ENCODE results near the gene GTPBP2. TPM values are rescaled to one million over a fixed set of nuclear protein-coding genes. Genes with fewer than 3 reads are reported as not detected.
"Not testable (repeated sequence)": the region's sequence is repeated elsewhere in the genome, so short reads cannot be mapped to it uniquely, and the experiment has no call there.

GTPBP2 gene
- total RNA-seq, 1 experiment from 2014 or later: 57.3 TPM

DNA sequence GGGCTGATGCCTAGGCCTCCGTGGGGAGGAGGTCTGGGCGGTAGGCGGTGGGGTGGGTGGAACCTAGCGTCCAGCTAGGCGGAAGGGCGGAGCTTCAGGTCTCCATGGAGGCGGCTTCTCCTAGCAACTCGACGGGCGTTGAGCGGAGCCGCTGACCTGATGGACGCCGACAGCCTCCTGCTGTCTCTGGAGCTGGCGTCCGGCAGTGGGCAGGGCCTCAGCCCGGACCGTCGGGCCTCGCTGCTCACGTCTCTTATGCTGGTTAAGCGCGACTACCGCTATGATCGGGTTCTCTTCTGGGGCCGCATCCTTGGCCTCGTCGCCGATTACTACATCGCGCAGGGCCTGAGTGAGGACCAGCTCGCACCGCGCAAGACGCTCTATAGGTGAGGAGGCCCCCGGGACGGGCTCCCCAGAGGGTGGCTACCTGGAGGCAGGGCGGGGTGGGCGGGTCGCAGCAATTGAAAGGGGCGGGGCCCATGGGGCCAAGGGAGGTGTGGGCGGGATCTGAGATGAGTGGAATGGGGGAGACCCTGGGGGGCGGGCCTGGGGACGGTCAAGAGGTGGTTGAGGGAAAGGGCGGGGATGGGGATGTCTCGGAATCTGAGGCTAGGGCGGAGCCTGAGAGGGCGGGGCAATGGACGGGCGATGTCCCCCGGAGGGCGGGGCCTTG, 16.0 kb upstream of the GTPBP2 start, which contains the start of gene RSPH9:
TSS of gene RSPH9 (plus strand) at position 97 of the 673 bp plus-strand sequence. CDS start at position 160, 63 bp downstream.
- DNase-seq (ENCODE audit: low read depth in 1 of 2, low spot score in 2 of 2): no peak

GRCh38 chr6:43639984-43640800, 11.1 kb upstream of the GTPBP2 start:
- H3K4me3 ChIP-seq: no peak overlapping the region
- H3K27ac ChIP-seq: no peak overlapping the region
- H3K27me3 ChIP-seq (replicated peaks): no peaks in the 10 kb centered on the region
- no peaks in the 10 kb centered on the region for H3K9me3 ChIP-seq (replicated peaks)
- H3K36me3 ChIP-seq: peaks cover 72% of the 10 kb centered on the region
- no peak for DNase-seq (ENCODE audit: low read depth in 1 of 2, low spot score in 2 of 2)
- peaks cover 12% of the 10 kb centered on the region for H3K4me1 ChIP-seq (replicated peaks)

More for the DNA sequence above, 16.0 kb upstream of the GTPBP2 start, which contains the start of gene RSPH9:
- Histone ChIP-seq H3K27ac (no peak within 1 kb of the TSS), H3K4me3 (peak within 1 kb of the TSS; percentile 20; the same call in 1 of the 2 replicates), H3K36me3 (peaks cover 28% of the 10 kb centered on the region), H3K27me3 (replicated peaks) (no peaks in the 10 kb centered on the region), H3K9me3 (replicated peaks) (no peaks in the 10 kb centered on the region), H3K4me1 (replicated peaks) (no peaks in the 10 kb centered on the region)

GRCh38 chr6:43636308-43636659, 7.2 kb upstream of the GTPBP2 start:
- Histone ChIP-seq H3K4me1 (replicated peaks) (peaks cover 12% of the 10 kb centered on the region), H3K4me3 (peak overlapping the region; percentile 65), H3K9me3 (replicated peaks) (no peaks in the 10 kb centered on the region), H3K36me3 (peaks cover 57% of the 10 kb centered on the region), H3K27ac (peak overlapping the region; percentile 40; the same call in 1 of the 2 replicates), H3K27me3 (replicated peaks) (no peaks in the 10 kb centered on the region)
- peak in 1 of 2 experiments; percentile 28 for DNase-seq (ENCODE audit: low read depth in 1 of 2, low spot score in 2 of 2)

- Histone ChIP-seq H3K9me3 (replicated peaks) (no peaks in the 10 kb centered on the region), H3K27ac (peak within 1 kb of the TSS; percentile 40), H3K4me1 (replicated peaks) (peaks cover 12% of the 10 kb centered on the region), H3K27me3 (replicated peaks) (no peaks in the 10 kb centered on the region), H3K36me3 (peaks cover 50% of the 10 kb centered on the region), H3K4me3 (peak within 1 kb of the TSS; percentile 65)
- DNase-seq (ENCODE audit: low read depth in 1 of 2, low spot score in 2 of 2): peak; percentile 77 to 85
Measured at GRCh38 chr6:43635387-43636307, 6.6 kb upstream of the GTPBP2 start, which contains the start of gene MAD2L1BP. MAD2L1BP (plus strand) TSS chr6:43635840; CDS start chr6:43635876, 36 bp downstream.

GRCh38 chr6:43634702-43635303, 5.7 kb upstream of the GTPBP2 start:
- no peaks in the 10 kb centered on the region for H3K27me3 ChIP-seq (replicated peaks)
- DNase-seq (ENCODE audit: low read depth in 1 of 2, low spot score in 2 of 2): no peak
- H3K4me1 ChIP-seq (replicated peaks): peaks cover 18% of the 10 kb centered on the region
- no peaks in the 10 kb centered on the region for H3K9me3 ChIP-seq (replicated peaks)
- no peak overlapping the region for H3K27ac ChIP-seq
- no peak overlapping the region for H3K4me3 ChIP-seq
- peaks cover 42% of the 10 kb centered on the region for H3K36me3 ChIP-seq

DNA sequence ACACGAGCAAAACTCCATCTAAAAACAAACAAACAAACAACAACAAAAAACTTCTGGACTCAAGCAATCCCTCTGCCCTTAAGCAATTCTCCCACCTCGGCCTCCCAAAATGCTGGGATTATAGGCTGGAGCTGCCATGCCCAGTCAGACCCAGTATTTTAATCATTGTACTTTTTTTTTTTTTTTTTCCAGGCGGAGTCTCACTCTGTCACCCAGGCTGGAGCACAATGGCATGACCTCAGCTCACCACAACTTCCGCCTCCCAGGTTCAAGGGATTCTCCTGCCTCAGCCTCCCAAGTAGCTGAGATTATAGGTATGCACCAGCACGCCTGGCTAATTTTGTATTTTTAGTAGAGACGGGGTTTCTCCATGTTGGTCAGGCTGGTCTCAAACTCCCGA, 3.9 kb upstream of the GTPBP2 start:
- H3K9me3 ChIP-seq (replicated peaks); H3K27ac ChIP-seq; H3K27me3 ChIP-seq (replicated peaks); DNase-seq (ENCODE audit: low read depth in 1 of 2, low spot score in 2 of 2); H3K4me3 ChIP-seq: not testable (repeated sequence)
- peaks cover 31% of the 10 kb centered on the region for H3K36me3 ChIP-seq
- H3K4me1 ChIP-seq (replicated peaks): peaks cover 22% of the 10 kb centered on the region

- DNase-seq (ENCODE audit: low read depth in 1 of 2, low spot score in 2 of 2): no peak
- peaks cover 27% of the 10 kb centered on the region for H3K36me3 ChIP-seq
- H3K27me3 ChIP-seq (replicated peaks): no peaks in the 10 kb centered on the region
- peaks cover 33% of the 10 kb centered on the region for H3K4me1 ChIP-seq (replicated peaks)
- H3K4me3 ChIP-seq: no peak overlapping the region
- no peak overlapping the region for H3K27ac ChIP-seq
- H3K9me3 ChIP-seq (replicated peaks): no peaks in the 10 kb centered on the region; the same call in 1 of the 2 replicates
Measured at GRCh38 chr6:43630980-43631619, 2.0 kb upstream of the GTPBP2 start.

- Histone ChIP-seq H3K4me3 (peak overlapping the region; percentile 76), H3K9me3 (replicated peaks) (no peaks in the 10 kb centered on the region; the same call in 1 of the 2 replicates), H3K36me3 (peaks cover 36% of the 10 kb centered on the region), H3K27ac (peak overlapping the region; percentile 86), H3K4me1 (replicated peaks) (peaks cover 30% of the 10 kb centered on the region), H3K27me3 (replicated peaks) (no peaks in the 10 kb centered on the region)
- DNase-seq (ENCODE audit: low read depth in 1 of 2, low spot score in 2 of 2): peak; percentile 96 to 98
Measured at GRCh38 chr6:43629505-43630300, 639 bp upstream of the GTPBP2 start.

- H3K9me3 ChIP-seq (replicated peaks): no peaks in the 10 kb centered on the region; the same call in 1 of the 2 replicates
- H3K27ac ChIP-seq: peak overlapping the region; percentile 98
- H3K4me1 ChIP-seq (replicated peaks): peaks cover 30% of the 10 kb centered on the region
- H3K36me3 ChIP-seq: peaks cover 47% of the 10 kb centered on the region
- no peaks in the 10 kb centered on the region for H3K27me3 ChIP-seq (replicated peaks)
- DNase-seq (ENCODE audit: low read depth in 1 of 2, low spot score in 2 of 2): peak; percentile 70 to 76
- peak overlapping the region; percentile 76 for H3K4me3 ChIP-seq
Measured at GRCh38 chr6:43628393-43629103, 516 bp downstream of the GTPBP2 start.

DNA sequence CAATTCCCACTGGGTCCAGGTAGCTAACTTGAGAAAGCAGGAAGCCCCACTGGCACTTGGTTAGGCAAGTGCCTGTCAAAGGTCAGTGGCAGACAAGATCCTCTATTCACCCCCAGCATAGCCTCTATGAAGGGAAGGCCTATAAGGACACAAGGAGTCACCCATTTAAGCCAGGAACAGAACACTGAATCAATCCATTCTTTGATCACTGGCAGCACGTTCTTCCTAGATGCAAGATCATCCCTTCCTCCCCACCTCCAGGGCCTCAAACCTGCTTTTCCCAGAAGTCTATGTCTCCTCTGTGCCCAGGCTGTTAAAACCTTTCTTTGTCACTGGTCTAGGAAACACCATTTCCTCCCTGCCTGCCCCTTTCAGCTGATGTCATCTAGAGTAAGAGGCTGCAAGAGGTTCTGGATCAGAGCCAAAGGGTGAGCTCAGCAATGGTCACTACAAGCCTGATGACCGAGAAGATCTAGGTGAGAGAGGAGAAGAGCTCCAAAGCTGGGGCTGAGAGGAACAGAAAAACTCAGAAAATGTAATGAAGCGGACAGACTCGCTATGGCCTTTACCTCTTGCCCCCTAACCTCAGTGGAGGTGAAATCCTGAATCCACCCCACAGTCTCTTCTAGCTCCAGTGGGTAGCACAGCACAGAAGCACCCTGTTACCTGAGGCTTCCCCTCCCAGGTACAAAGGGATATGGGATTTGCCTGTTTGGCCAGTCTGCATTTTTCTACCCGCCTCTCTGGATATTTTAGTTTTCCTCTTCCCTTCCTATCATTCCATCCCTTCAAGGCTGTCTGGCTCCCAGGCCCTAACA, 1.8 kb downstream of the GTPBP2 start:
- Histone ChIP-seq H3K27ac (peak overlapping the region; percentile 98), H3K36me3 (peaks cover 61% of the 10 kb centered on the region), H3K4me3 (peak overlapping the region; percentile 12), H3K9me3 (replicated peaks) (no peaks in the 10 kb centered on the region; the same call in 1 of the 2 replicates), H3K27me3 (replicated peaks) (no peaks in the 10 kb centered on the region), H3K4me1 (replicated peaks) (peaks cover 30% of the 10 kb centered on the region)
- peak; percentile 93 to 97 for DNase-seq (ENCODE audit: low read depth in 1 of 2, low spot score in 2 of 2)
